Mucosa of descending colon (tissue), 3 donors: ENCODE results near the gene ATP5PD. TPM values are rescaled to one million over a fixed set of nuclear protein-coding genes. Genes with fewer than 3 reads are reported as not detected.
A peak's percentile ranks its signal among the peaks of the same experiment; 100 is the strongest.
"Not testable (repeated sequence)": the region's sequence is repeated elsewhere in the genome, so short reads cannot be mapped to it uniquely, and the experiment has no call there.

Experiments used
- ATAC-seq: fragments of 200-7000 bp; cut with Tn5 transposase; one replicate; pipeline ENCODE4 v1.9.1; 2020; ENCODE audit warnings: mild to moderate bottlenecking, moderate library complexity
- DNase-seq, 3 donors: peaks; one replicate each; pipeline ENCODE4 v3.0.0-alpha.2; 2020
- H3K36me3 ChIP-seq: fragments of 200-600 bp; one replicate; pipeline ENCODE4 v1.8.0; 2021; ENCODE audit warnings: low read depth, mild to moderate bottlenecking
- H3K4me1 ChIP-seq: fragments of 200-600 bp; one replicate; pipeline ENCODE4 v1.8.0; 2021; ENCODE audit warnings: low read depth, mild to moderate bottlenecking
- H3K4me3 ChIP-seq: fragments of 200-600 bp; one replicate; pipeline ENCODE4 v1.8.0; 2021; ENCODE audit warnings: mild to moderate bottlenecking
- H3K9me3 ChIP-seq: fragments of 200-600 bp; one replicate; pipeline ENCODE4 v1.8.0; 2021; ENCODE audit warnings: mild to moderate bottlenecking
- intact Hi-C, 2 donors: fragments of 100-400 bp; cut with DNase I in 1 of 2; cut with micrococcal nuclease in 1 of 2; formaldehyde crosslinking; loops; one replicate each; pipeline versions ENCODE4 v1.11.0 to v1.11.1; 2022; cut with DNase I, micrococcal nuclease
- total RNA-seq, 3 donors: library from RNA; stranded (reverse); fragmentation: NEBNext Ultra II Directional in 2 of 3; extraction: Animal tissue kit (Norgen Biotek cat#: 25700) in 2 of 3; gene quantifications; one replicate each; pipeline versions ENCODE4 v1.2.1 to v1.2.4, GENCODE V29; 2021 to 2023
- TF ChIP-seq, protein P1 (sequence below): fragments of 200-600 bp; IDR thresholded peaks from one replicate; pipeline ENCODE4 v1.8.0; 2022; ENCODE audit warnings: antibody characterized with exemption, mild to moderate bottlenecking
- donor health status: DM: no; HTN: no; CAD: no; lungs with moderate emphysema.
- donor health status: DM: no; HTN: no; CAD: no.
- donor health status: DM: no; HTN: yes; CAD: no.

Gene ATP5PD
- total RNA-seq, 3 donors from 2014 or later = 292 to 362 (median 338) TPM

DNA sequence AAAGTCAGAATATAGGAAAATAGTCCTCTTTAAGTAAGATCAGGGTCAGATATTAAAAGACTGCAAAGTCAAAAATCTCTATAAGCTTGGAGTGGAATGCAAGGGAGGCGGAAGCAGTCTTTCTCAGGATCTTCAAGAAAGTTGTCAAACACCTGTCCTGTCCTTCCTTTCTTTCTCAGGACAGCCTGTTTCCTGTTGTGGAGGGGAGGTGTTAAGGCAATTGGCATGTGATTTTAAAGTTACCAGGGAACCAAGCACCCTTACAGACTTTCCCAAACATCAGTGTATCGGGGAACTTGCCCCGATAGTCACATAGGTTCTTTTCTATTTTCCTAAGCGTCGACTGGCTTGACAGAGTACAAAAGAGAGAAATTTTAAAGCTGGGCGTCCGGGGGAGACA, 2.1 kb downstream of the ATP5PD start:
- TF ChIP-seq, protein P1, sequence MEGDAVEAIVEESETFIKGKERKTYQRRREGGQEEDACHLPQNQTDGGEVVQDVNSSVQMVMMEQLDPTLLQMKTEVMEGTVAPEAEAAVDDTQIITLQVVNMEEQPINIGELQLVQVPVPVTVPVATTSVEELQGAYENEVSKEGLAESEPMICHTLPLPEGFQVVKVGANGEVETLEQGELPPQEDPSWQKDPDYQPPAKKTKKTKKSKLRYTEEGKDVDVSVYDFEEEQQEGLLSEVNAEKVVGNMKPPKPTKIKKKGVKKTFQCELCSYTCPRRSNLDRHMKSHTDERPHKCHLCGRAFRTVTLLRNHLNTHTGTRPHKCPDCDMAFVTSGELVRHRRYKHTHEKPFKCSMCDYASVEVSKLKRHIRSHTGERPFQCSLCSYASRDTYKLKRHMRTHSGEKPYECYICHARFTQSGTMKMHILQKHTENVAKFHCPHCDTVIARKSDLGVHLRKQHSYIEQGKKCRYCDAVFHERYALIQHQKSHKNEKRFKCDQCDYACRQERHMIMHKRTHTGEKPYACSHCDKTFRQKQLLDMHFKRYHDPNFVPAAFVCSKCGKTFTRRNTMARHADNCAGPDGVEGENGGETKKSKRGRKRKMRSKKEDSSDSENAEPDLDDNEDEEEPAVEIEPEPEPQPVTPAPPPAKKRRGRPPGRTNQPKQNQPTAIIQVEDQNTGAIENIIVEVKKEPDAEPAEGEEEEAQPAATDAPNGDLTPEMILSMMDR = no peak
- peaks cover 16% of the 10 kb centered on the region for H3K4me1 ChIP-seq
- ATAC-seq (no peak), DNase-seq (no peak)
- no peak overlapping the region for H3K4me3 ChIP-seq
- no peaks in the 10 kb centered on the region for H3K9me3 ChIP-seq
- intact Hi-C loops = no loop called here
- H3K36me3 ChIP-seq = peaks cover 9% of the 10 kb centered on the region

- H3K36me3 ChIP-seq = peaks cover 12% of the 10 kb centered on the region
- ATAC-seq = not testable (repeated sequence)
Measured at GRCh38 chr17:75043789-75044188, 3.0 kb downstream of the ATP5PD start.

DNA sequence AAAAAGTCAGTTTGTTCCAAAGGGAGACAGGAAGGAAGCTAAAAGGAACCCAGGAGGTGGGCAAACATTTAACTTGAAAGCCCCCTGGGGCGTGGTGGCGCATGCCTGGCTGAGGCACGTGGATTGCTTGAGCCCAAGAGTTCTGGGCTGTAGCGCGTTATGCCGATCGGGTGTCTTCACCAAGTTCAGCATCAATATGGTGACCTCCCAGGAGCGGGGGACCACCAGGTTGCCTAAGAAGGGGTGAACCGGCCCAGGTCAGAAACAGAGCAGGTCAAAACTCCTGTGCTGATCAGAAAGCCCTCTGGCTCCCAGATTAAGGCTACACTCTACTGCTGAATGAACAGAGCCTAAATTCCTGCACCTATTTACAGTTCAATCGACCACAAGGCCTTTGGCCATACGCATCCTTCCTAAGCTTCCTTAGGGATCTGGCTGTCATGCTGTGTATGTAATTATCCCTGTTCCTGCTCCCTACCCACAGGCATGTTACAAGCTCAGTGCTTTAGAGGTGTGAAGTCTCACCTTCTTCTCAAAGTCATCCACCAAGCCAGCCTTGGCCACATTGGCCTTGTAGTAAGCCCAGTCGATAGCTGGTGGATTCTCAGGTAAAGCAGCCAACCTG, 5.0 kb downstream of the ATP5PD start:
- intact Hi-C loops = no loop called here
- no peak for DNase-seq
- TF ChIP-seq, protein P1 = no peak
- ATAC-seq = no peak
- no peaks in the 10 kb centered on the region for H3K9me3 ChIP-seq
- peaks cover 7% of the 10 kb centered on the region for H3K4me1 ChIP-seq
- peaks cover 12% of the 10 kb centered on the region for H3K36me3 ChIP-seq
- no peak overlapping the region for H3K4me3 ChIP-seq

More at GRCh38 chr17:75043789-75044188, 3.0 kb downstream of the ATP5PD start:
- DNase-seq, H3K4me3 ChIP-seq, H3K9me3 ChIP-seq, intact Hi-C loops: not testable (repeated sequence)
- peaks cover 16% of the 10 kb centered on the region for H3K4me1 ChIP-seq

GRCh38 chr17:75039238-75039637, 7.5 kb downstream of the ATP5PD start:
- Histone ChIP-seq H3K4me3 (no peak overlapping the region), H3K4me1 (peaks cover 20% of the 10 kb centered on the region), H3K36me3 (peaks cover 12% of the 10 kb centered on the region), H3K9me3 (no peaks in the 10 kb centered on the region)
- ATAC-seq (no peak), DNase-seq (no peak)
- intact Hi-C loops = no loop called here
- TF ChIP-seq, protein P1 = no peak

DNA sequence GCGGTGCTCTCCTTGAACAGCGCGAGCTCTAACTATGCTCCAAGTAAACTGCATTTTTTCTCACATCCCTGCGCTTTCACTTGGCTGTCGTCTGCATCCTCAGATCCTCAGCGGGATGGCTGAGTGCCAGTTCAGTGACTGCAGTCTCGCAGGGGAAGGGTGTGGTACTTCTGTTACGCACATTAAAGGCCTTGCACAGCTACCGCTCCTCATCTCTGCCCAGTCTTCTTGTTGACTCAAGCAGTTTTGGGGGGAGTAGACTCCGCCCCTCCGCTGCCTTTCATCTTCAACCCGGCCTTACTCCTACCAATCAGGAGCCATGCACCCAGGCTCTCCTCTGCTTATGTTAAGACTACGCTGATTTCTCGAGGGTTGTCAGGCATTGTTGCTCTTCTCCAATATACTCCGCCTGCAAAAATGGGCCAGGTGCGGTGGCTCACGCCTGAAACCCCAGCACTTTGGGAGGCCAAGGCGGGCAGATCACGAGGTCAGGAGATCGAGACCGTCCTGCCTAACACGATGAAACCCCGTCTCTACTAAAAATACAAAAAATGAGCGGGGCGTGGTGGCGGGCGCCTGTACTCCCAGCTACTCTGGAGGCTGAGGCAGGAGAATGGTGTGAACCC, 10.0 kb downstream of the ATP5PD start:
- H3K9me3 ChIP-seq = no peaks in the 10 kb centered on the region
- peaks cover 11% of the 10 kb centered on the region for H3K36me3 ChIP-seq
- peak; percentile 86 to 90 (median 89) for DNase-seq
- no peak overlapping the region for H3K4me3 ChIP-seq
- intact Hi-C loops = no loop called here
- ATAC-seq = peak; percentile 53
- H3K4me1 ChIP-seq = peaks cover 31% of the 10 kb centered on the region
- TF ChIP-seq, protein P1 = no peak

GRCh38 chr17:75034236-75034908, 12.4 kb downstream of the ATP5PD start:
- peak; percentile 88 to 92 (median 89) for DNase-seq
- H3K36me3 ChIP-seq = no peaks in the 10 kb centered on the region
- peak overlapping the region; percentile 16 for H3K4me3 ChIP-seq
- no peaks in the 10 kb centered on the region for H3K9me3 ChIP-seq
- H3K4me1 ChIP-seq = peaks cover 31% of the 10 kb centered on the region
- ATAC-seq = peak; percentile 73
- TF ChIP-seq, protein P1 = no peak
- intact Hi-C loops = no loop called here
